Tibial nerve (tissue), 4 donors: Measurements from ENCODE around the gene HSPB9. TPM values are rescaled to one million over a fixed set of nuclear protein-coding genes. Genes with fewer than 3 reads are reported as not detected.

ENCODE experiments used
- DNase-seq, 2 donors: peaks; one replicate each; pipeline ENCODE4 v3.0.0-alpha.2; 2019; ENCODE audit warnings: low spot score in 2 of 2
- H3K27ac ChIP-seq, 4 donors: fragments of 200-600 bp; sonication (generic) in 3 of 4; one replicate each; pipeline ENCODE4 v1.5.1; 2017 to 2019; ENCODE audit warnings: mild to moderate bottlenecking in 1 of 4
- H3K27me3 ChIP-seq, 2 donors: fragments of 200-600 bp; sonication (generic) in 1 of 2; one replicate each; pipeline versions ENCODE4 v1.5.1 to v1.6.0; 2017 to 2019
- H3K36me3 ChIP-seq, 3 donors: fragments of 200-600 bp; sonication (generic); one replicate each; pipeline ENCODE4 v1.5.1; 2018 to 2019
- H3K4me1 ChIP-seq, 4 donors: fragments of 200-600 bp; sonication (generic) in 3 of 4; one replicate each; pipeline ENCODE4 v1.5.1; 2017 to 2019
- H3K4me3 ChIP-seq, 4 donors: fragments of 200-600 bp; sonication (generic) in 3 of 4; one replicate each; pipeline ENCODE4 v1.5.1; 2017 to 2019; ENCODE audit warnings: mild to moderate bottlenecking in 1 of 4, moderate library complexity in 1 of 4
- H3K9me3 ChIP-seq, 4 donors: fragments of 200-600 bp; sonication (generic) in 3 of 4; one replicate each; pipeline ENCODE4 v1.5.1; 2017 to 2019
- CTCF ChIP-seq, 5 experiments: fragments of 200-600 bp in 3 of 5; fragments of 450-650 bp in 2 of 5; sonication (generic) in 3 of 5; IDR thresholded peaks; one replicate each; pipeline ENCODE4 v1.5.1; 2016 to 2019; ENCODE audit warnings: antibody characterized with exemption in 5 of 5, mild to moderate bottlenecking in 3 of 5, moderate library complexity in 2 of 5
- EP300 ChIP-seq, 2 donors: sonication (generic); formaldehyde crosslinking; IDR thresholded peaks; one replicate each; pipeline ENCODE4 v1.6.1; 2017; ENCODE audit warnings: antibody characterized with exemption in 2 of 2, mild to moderate bottlenecking in 1 of 2
- POLR2A ChIP-seq, 2 donors: fragments of 450-650 bp; IDR thresholded peaks; one replicate each; pipeline ENCODE4 v1.6.1; 2017; ENCODE audit warnings: antibody characterized with exemption in 2 of 2, mild to moderate bottlenecking in 2 of 2, moderate library complexity in 2 of 2
- whole genome bisulfite sequencing, 2 donors: methylation state at CpG; one replicate each; pipeline ENCODE4 v1.1.5; 2018; 5-methylcytosine and 5-hydroxymethylcytosine counted together
- total RNA-seq, 4 donors: library from RNA; depleted of rRNA; stranded (reverse); fragments of >200 nt; gene quantifications; one replicate each; pipeline ENCODE4 v1.1.0, GENCODE V29; 2016

The HSPB9 gene
- total RNA-seq, 4 donors from 2014 or later = 0.22 TPM; not detected in 3

GRCh38 chr17:42107597-42108576 lies 14.7 kb upstream of the HSPB9 start:
- peak overlapping the region in 2 of 4 donors; percentile 26 to 37 for H3K27ac ChIP-seq

GRCh38 chr17:42109086-42109485 lies 13.5 kb upstream of the HSPB9 start:
- DNase-seq = no peak
- Histone ChIP-seq H3K27ac (no peak overlapping the region), H3K4me3 (no peak overlapping the region), H3K36me3 (peaks cover 0 to 53% (median 0%) of the 10 kb centered on the region in 3 donors), H3K9me3 (no peaks in the 10 kb centered on the region), H3K27me3 (no peaks in the 10 kb centered on the region), H3K4me1 (peaks cover 0 to 43% (median 20%) of the 10 kb centered on the region in 4 donors)
- 90 to 97% methylated on average over 9 of the region's 9 CpGs for WGBS, 2 donors
- no peak for TF ChIP-seq POLR2A (IDR thresholded peaks at IDR 0.05)
- no peak for TF ChIP-seq CTCF (IDR thresholded peaks at IDR 0.05)
- no peak for TF ChIP-seq EP300 (IDR thresholded peaks at IDR 0.05)

More at GRCh38 chr17:42107597-42108576, 14.7 kb upstream of the HSPB9 start:
- no peaks in the 10 kb centered on the region for H3K27me3 ChIP-seq
- H3K9me3 ChIP-seq = no peaks in the 10 kb centered on the region
- WGBS, 2 donors = 57 to 60% methylated on average over 35 to 51 of the region's 51 CpGs
- peaks cover 0 to 55% (median 0%) of the 10 kb centered on the region in 3 donors for H3K36me3 ChIP-seq
- DNase-seq = peak in 1 of 2 donors; percentile 53
- peaks cover 0 to 37% (median 14%) of the 10 kb centered on the region in 4 donors for H3K4me1 ChIP-seq
- TF ChIP-seq POLR2A (IDR thresholded peaks at IDR 0.05) = no peak
- no peak for TF ChIP-seq CTCF (IDR thresholded peaks at IDR 0.05)
- TF ChIP-seq EP300 (IDR thresholded peaks at IDR 0.05) = no peak
- H3K4me3 ChIP-seq = peak overlapping the region in 3 of 4 donors; percentile 30 to 46 (median 33)

- Histone ChIP-seq H3K4me3 (no peak overlapping the region), H3K27me3 (no peaks in the 10 kb centered on the region), H3K36me3 (peaks cover 0 to 52% (median 0%) of the 10 kb centered on the region in 3 donors), H3K27ac (peak overlapping the region in 2 of 4 donors; percentile 94 to 95), H3K4me1 (peaks cover 0 to 43% (median 20%) of the 10 kb centered on the region in 4 donors), H3K9me3 (no peaks in the 10 kb centered on the region)
- no peak for DNase-seq
- WGBS, 2 donors = 85 to 94% methylated on average over 18 of the region's 18 CpGs
- TF ChIP-seq POLR2A (IDR thresholded peaks at IDR 0.05) (no peak), CTCF (IDR thresholded peaks at IDR 0.05) (no peak), EP300 (IDR thresholded peaks at IDR 0.05) (no peak)
Observed at GRCh38 chr17:42110301-42111264, 12.0 kb upstream of the HSPB9 start.

GRCh38 chr17:42111265-42111636 lies 11.4 kb upstream of the HSPB9 start:
- WGBS, 2 donors = 87 to 90% methylated on average over 10 to 11 of the region's 11 CpGs
- TF ChIP-seq EP300 (IDR thresholded peaks at IDR 0.05) (no peak), POLR2A (IDR thresholded peaks at IDR 0.05) (no peak), CTCF (IDR thresholded peaks at IDR 0.05) (no peak)
- Histone ChIP-seq H3K27ac (peak overlapping the region; percentile 64 to 95 (median 94)), H3K27me3 (no peaks in the 10 kb centered on the region), H3K36me3 (peaks cover 0 to 56% (median 0%) of the 10 kb centered on the region in 3 donors), H3K4me3 (peak overlapping the region in 2 of 4 donors; percentile 63 to 72), H3K4me1 (peaks cover 0 to 45% (median 20%) of the 10 kb centered on the region in 4 donors), H3K9me3 (no peaks in the 10 kb centered on the region)
- no peak for DNase-seq
